Suppressor macrophage treated with lipopolysaccharide for 1 hour (primary cell): Measurements from ENCODE around the gene KCNK5.

Experiments used
- DNase-seq, 3 donors: peaks; one replicate each; pipeline ENCODE4 v3.0.0-alpha.2; 2020 to 2022

KCNK5 gene, protein sequence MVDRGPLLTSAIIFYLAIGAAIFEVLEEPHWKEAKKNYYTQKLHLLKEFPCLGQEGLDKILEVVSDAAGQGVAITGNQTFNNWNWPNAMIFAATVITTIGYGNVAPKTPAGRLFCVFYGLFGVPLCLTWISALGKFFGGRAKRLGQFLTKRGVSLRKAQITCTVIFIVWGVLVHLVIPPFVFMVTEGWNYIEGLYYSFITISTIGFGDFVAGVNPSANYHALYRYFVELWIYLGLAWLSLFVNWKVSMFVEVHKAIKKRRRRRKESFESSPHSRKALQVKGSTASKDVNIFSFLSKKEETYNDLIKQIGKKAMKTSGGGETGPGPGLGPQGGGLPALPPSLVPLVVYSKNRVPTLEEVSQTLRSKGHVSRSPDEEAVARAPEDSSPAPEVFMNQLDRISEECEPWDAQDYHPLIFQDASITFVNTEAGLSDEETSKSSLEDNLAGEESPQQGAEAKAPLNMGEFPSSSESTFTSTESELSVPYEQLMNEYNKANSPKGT

DNA sequence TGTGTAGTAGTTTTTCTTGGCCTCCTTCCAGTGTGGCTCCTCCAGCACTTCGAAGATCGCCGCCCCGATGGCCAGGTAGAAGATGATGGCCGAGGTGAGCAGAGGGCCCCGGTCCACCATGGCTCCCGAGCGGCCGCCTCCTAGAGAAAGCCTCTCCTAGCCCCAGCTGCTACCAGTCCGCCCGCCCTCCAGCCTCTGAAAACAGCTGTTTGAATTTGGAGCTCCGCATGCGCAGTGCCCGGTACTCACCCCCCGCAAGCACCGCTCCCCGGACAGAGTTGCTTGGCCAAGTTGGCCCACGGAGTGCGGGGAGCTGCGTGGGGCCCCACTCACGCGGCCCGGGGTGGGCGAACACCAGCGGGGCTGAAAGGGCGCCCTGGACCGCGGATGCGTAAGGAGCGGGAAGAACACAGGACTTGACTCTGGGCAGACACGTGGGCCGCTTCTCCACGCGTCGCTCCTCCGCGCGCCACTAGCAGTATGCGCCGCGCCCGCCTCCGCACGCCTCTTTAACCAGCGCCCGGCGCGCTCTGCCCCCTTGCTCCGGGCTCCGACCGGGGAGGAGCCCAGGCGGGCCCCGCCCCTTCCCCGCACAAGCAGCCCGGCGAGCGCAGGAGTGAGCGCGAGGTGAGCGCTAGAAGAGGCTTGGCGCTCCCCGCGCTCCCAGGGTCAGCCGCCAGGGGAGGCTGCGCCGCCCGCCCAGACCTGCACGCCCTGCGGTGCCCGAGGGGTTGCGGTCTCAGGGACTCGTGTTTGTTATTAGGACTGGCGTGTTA is at the start of gene KCNK5:
KCNK5 (minus strand) TSS at position 484 of the 776 bp plus-strand sequence; CDS start at position 120, 364 bp downstream.
- DNase-seq, result peak; percentile 82 to 94 (median 90)

DNA sequence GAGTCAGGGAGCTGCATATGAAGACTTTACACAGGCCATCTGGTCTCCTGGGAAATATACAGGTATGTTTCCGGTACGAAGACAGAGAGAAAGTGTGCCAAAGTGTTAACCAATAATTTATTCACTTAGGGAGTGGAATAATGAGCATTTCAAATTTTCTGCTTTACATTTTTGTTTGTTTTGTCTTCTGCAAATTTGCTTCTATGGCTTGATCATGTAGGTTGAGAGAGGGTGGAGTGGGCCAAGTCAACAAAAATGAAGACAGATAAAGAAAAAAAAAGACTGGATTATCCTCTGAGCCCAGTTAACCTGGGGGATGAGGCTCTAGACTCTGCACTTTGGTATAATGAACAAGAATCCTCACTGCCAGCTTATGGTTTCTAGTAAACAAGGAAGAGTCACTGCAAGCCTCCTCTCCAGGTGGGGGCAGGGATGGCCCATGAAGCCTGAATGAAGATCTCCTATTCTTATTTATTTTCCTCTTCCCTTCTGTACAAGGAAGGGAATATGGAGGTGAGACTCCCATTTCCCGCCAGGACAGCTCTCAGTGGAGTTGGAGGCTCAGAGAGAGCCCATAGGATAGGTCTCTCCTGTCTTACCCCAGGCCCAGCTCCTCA is 47.2 kb upstream of the KCNK5 start:
- no peak for DNase-seq

DNA sequence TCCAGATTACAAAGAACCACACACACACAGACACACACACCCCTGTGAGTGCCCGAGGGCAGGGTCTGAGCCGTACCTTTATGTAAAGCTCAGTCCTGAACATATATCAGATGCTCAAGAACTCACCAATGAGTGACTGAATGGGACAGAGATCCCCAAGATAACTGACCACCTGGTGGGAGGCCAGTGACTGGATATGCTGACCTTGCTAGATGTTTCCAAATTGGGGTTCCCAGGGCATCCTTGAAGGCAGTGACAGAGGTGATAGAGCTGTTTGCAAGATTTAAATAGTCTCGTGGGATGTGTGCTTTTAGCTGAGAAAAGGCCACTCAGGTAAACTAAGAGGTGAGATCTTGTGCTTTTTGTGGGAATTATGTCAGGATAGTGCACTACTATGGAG is 45.6 kb upstream of the KCNK5 start:
- no peak for DNase-seq

DNA sequence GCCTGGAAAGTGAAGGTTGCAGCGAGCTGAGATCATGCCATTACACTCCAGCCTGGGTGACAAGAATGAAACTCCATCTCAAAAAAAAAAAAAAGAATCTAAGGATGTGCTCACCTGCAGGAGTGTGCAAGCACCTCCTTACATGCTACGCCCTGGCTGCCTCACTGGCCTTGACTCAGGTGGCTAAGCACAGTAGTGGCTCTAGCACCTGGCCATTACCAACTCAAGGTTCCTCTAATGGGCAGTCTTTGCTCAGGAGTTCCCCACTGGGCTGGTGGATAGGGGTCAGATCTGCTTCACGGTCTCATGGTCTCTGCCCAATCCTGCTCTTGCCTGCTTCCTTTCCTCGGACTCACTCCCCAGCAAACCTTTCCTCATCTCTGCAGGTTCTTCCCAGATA is 45.2 kb upstream of the KCNK5 start:
- no peak for DNase-seq

DNA sequence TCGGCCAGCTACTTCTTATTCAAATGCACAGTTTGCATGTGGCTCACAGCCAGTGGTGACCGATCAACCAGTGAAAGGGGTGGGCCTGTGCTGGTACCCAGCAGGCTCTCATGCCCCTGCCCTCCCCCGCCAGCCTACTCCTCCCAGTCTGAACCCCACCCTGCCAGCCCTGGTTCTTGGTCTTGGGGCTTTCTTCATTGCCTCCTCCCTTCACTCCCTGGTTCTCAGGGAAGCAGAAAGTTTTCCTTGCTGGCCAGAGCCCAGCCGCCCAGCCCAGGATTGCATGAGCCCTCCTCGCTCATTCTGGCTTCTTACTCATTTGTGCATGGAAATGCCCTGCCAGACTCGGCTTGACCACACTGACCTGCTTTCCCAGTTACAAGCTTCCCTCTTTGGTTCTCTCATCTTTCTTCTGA is 44.1 kb upstream of the KCNK5 start:
- peak; percentile 29 to 46 (median 36) for DNase-seq

DNA sequence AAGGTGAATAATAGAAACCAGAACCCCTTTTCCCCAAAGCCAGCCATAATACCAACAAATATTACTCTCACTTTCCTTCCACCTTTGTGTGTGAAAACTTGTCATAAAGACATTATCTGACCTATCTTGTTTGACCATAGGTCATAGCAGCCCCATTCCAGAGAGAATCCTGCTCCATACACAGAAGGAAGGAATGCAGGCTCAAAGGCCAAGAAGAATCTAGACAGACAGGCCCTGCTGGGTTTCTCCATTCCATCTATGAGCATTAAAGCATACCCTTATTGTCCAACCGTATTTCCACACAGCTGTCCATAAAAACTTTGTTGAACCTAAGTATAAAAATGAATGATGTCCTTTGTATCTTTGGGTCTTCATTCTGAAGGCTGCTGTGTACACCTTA is 40.7 kb upstream of the KCNK5 start:
- DNase-seq, result no peak

DNA sequence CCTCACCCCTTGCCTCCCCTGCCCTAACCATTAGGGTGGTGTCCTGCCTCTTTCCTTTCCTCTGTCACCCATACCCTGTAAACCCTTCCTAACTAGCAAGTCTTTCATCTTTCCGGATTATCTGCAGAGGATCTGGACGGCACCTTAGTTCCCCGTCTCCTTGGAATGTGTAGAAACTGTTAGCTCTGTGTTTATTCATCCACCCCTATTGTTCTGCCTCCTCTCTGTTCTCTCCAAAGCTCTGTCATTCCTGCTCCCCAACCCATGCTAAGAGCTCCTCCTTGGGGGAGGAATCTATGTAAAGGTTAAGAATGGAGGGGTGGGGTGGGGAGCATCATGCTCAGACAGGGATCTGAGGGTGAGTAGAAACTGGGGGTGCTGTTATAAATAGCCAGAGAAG is 39.4 kb upstream of the KCNK5 start:
- no peak for DNase-seq

DNA sequence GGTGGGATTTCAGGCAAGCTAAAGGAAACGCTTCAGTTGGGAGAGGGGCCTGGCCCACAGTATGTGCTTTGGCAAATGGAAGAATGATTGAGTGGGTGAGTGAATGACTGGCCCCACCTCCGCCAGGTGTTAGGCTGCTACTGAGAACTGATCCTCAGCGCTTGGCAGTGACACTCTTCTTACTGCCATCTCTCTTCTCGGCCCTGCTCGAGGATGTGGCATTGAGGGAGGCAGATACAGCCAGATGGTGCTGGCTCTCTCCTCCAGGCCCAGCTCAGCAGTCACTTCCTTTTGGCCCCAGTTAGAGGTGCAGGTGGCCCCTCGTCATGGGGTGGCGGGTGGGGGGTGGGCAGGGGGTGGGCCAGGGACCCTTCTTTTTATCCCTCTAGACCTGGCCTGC is 38.9 kb upstream of the KCNK5 start:
- DNase-seq, result no peak

DNA sequence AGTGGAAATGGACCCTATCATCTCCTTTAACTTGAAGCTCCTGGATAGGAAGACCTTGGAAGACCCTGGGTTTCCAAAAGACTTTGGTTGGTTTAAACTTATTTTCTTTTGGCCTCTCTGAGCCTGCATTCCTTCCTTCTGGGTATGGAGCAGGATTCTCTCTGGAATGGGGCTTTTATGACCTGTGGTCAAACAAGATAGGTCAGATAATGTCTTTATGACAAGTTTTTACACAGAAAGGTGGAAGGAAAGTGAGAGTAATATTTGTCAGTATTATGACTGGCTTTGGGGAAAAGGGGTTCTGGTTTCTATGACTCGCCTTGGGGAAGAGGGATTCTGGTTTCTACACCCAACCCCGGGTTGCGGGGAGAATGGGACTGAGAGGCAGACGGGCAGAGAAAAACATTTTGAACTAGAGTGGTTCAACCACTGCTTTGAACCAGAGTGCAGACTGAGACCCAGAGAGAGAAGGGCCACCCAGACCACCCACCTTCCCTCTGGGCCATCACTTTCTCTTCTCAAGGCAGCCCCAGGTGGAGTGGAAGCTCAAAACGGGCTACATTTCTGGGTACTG is 37.6 kb upstream of the KCNK5 start:
- no peak for DNase-seq

DNA sequence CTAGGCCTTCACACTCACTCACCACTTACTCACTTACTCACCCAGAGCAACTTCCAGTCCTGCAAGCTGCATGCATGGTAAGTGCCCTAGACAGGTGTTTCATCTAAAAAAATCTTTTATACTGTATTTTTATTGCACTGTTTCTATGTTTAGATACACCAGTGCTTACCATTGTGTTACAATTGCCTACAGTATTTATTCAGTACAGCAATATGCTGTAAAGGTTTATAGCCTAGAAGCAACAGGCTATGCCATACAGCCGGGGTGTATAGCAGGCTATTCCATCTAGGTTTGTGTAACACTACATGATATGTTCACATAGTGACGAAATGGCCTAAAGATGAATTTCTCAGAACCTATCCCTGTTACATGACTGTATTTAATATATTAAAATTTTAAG is 37.1 kb upstream of the KCNK5 start:
- DNase-seq, result no peak

DNA sequence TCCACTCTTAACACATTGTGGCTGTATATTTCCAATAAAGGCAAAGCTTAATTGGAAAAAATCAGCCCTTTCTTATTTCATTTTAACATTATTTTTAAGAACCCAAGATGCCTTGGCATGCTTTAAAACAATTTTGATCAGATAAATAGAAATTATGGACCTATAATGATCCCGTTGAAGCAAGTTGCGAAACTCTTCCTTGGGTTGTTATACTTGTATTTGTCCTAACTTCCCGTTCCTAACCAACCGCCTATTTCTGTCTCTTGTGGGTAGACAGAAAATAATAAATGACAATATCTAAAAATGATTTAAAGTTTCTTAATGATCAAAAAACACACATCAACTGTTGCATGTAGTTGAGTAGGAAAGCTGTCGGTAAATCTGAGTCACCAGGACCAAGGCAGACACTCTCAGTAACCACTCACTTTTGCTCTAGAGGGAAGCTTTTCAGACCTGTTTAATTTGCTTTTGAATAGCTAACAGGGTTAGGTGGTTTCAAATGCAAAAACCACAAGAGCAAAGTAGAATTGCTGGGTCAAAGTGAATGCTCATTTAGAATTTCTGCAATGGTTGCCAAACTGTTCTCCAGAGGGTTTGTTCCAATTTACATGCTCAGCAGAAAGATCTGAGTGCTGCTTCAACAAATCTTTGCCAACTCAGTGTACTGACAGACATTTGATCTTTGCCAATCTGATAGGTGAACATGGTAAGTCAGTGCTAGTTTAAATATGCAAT is 34.2 kb upstream of the KCNK5 start:
- DNase-seq, result peak; percentile 30 to 46 (median 38)

DNA sequence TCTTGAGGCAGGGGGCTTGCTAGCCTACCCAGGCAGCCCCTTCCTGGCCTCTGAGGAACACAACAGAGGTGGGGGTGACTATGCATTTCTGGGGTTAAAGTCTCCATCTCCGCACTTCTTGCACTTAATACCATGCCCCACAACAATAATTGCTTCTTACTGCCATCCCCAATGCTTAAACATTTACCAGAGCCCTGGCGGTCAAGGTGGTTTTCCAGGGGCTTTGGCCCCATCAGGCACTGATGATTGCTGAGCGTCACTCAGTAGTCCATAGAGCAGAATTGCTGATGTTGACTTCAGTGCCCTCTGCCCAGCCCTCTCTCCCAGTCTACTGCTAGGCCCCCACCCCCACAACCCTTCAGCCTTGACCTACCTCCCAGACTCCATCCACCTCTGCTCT is 32.5 kb upstream of the KCNK5 start:
- no peak for DNase-seq

DNA sequence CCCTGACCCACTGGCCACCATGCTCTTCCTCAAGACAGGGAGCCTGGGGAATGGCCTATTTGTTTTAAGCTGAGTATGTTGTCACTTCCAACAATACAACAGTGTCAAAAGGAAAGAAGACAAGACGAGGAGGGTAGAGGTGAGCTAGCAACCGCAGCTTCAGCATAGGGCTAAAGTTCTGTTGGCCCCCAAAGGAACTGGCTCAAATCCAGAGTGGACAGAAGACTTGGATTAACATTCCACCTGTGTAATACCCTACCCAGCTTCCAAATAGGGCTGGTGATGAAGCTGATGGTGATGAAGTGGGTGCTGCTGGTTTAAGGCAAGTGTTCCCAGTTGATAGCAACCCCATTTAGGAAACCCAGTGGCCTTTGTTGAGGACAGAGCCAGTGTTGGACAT is 31.7 kb upstream of the KCNK5 start:
- no peak for DNase-seq

DNA sequence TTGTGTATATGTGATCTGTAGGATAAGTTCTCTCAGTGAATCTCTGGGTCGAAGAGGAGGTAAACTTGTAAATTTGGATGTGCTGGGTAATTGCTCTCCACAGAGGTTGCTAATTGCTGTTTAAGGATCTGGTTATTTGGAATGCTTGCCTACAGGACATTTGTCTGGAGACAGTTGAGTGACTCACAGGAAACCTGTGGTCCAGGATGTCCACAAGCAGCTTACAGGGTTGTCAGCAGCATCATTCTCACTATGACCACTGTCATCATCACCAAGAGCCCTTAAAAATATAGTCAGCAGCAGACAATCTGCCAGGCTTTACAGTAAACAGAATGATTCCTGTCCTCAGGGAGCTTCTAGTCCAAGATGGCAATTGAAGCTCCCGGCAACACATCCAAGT is 31.2 kb upstream of the KCNK5 start:
- DNase-seq, result no peak

DNA sequence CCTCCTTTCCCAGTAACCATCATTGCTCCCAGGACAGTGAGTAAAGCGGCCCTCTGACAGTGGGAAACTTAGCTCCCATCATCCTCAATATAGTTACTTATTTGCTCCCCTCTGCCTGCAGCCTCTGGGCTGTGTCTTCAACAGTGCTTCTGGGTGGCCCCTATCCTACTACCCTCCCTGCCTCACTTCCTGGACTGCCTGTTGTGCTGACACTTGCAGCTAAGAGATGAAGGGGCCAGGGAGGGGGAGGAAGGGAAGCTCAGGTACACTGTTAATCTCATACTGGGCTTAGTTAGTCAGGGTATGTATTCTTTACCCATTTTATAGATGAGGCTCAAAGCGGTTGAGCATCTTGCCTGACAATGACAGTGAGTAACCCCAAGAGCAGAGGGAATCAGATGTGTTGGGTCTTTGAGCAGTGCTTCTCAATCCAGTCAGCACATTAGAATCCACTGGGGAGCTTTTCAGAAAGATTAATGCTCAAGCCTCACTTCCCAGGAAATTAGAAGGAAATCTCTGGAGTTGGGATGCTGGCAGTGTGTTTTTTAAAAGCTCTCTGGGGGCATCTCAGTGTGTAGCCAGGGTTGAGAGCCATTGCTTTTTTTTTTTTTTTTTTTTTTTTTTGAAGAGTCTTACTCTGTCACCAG is 27.1 kb upstream of the KCNK5 start:
- no peak for DNase-seq

DNA sequence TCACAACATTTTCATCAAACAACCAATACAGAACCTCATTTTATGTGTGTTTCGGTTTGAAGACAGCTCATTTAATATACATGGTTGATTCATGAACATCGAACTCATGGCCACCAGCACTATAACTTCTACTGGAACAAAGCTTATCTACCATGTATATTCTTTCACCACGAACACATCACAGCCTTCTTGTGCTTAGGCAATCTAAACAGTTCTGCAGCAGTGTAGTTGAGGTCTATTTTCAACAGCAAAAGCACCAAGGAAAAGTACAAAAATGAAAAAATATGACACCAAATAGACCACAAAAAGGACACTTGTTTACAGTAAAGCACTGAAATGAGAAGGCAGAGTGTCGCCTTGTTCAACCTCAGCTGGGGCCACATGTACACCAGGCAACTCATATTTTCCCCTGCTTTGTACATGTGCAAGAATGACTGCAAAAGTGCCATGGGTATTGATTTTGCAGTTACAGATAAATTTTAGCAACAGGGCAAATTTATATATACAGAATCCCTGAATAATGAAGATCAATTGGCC is 25.8 kb upstream of the KCNK5 start:
- DNase-seq, result no peak

DNA sequence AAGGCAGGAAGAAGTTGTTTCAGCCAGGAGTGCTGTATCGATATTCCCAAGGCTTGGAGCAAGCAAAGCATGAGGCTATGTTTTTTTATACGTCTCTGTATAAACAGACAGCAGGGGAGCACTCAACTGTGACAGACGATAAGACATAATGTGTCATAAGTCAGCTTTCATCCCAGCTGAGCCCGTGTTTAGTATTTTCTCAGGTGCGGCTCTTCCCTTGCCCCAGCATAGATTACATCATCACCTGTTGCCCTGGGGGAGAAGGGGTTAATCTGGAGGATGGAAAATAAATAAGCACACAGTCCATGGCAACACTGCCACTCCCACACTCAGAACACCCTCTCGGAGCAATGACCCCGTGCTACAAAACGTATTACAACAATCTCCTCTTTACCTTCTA is 22.1 kb upstream of the KCNK5 start:
- DNase-seq, result peak in 1 of 3 donors; percentile 7

DNA sequence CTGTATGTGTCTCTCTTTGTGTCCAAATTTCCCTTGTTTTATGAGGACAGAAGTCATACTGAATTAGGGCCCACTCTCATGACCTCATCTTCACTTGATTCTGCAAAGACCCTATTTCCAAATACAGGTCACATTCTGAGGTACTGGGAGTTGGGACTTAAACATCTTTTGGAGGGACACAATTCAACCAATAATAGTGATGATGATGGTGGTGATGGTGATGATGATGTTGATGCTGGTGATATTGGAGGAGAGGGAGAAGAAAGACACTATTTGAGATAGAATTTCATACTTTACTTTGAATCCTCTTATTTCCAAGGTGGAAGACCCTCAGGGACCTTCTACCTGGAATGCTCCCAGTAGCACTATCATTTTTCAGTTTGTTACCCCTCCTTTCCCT is 21.2 kb upstream of the KCNK5 start:
- DNase-seq, result peak in 1 of 3 donors; percentile 2

DNA sequence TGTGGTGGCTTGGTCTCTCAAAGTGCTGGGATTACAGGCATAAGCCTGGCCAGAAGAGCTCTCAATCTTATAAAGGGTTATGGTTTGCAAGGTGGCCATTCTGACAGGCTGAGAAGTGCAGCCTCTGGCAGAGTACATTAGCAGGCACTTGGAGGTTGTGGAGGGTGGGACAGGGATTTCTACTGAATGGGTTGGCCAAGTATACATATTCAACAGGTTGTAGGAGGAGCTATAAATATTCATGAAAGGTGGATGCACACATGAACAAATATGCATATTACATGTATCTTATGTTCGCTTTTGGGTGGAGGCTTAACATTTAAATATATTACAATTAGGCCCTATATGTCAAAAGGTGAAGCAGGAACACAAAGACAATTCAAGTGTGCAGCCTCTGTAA is 20.0 kb upstream of the KCNK5 start:
- DNase-seq, result peak in 1 of 3 donors; percentile 14

DNA sequence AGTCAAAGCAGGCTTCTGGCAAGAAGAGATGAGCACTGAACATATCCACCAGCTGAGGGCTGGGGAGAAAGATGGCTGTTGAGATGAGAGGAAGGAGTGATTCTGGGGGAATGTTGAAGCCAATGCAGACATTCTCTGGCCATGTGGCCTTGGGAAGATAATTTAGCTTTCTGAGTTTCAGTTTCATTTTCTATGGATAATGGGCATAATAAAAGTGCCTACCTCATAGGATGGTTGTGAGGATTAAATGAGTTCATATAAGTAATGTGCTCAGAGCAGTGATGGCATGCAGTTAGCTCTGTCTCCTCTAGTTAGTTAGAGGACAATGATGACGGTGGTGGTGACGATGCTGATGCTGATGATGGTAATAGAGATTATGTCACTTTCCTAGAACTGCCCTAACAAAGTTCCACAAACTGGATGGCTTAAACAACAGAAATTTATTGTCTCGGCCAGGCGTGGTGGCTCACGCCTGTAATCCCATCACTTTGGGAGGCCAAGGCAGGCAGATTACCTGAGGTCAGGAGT is 18.5 kb upstream of the KCNK5 start:
- DNase-seq, result no peak

DNA sequence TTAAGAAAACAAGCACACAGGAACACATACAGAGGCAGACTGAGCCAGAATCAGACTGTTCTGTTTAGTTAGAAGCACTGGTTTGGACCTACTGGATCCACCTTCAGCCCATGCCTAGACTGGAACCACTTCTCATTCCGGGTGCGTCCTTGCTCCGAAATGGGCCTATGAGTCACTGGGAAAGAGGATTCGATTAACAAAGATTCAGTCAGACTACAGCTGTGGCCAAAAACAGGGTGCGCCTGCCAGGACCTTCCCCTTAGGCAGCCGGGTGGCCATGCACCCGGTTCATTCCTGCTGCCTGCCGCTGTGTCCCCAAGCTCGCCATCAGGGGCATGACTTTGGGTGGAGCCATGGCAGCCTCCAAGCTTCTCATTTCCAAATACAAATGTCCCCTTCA is 14.5 kb upstream of the KCNK5 start:
- DNase-seq, result no peak
